GM12878 (cell line): ENCODE measurements around the gene ITPKB.
A peak's percentile ranks its signal among the peaks of the same experiment; 100 is the strongest.

Experiments used
- CTCF ChIP-seq, 3 experiments: IDR thresholded peaks in 2 of 3; conservative IDR thresholded peaks in 1 of 3; 2 replicates each; pipeline ENCODE4 v1.5.1; 2011; ENCODE audit warnings: low read depth in 3 of 3, low read length in 3 of 3, mild to moderate bottlenecking in 3 of 3, control low read depth in 2 of 3, moderate library complexity in 2 of 3, inconsistent platforms in 1 of 3, mixed read lengths in 1 of 3; ENCODE audit not compliant: control insufficient read depth in 2 of 3, insufficient read depth in 1 of 3; ENCODE audit errors: extremely low read depth in 1 of 3
- EZH2 ChIP-seq: IDR thresholded peaks from 2 replicates; pipeline ENCODE4 v1.6.1; 2012; ENCODE audit warnings: low read depth, mild to moderate bottlenecking, control low read depth, inconsistent platforms, low read length, borderline replicate concordance; ENCODE audit not compliant: control insufficient read depth
- FOXK2 ChIP-seq: fragments of 450-650 bp; IDR thresholded peaks from 2 replicates; pipeline ENCODE4 v1.6.1; 2017; ENCODE audit warnings: mild to moderate bottlenecking, moderate library complexity
- MAX ChIP-seq: IDR thresholded peaks from 2 replicates; pipeline ENCODE4 v1.6.1; 2012; ENCODE audit warnings: low read depth, low read length, improper control_type of control experiment
- NR2C1 ChIP-seq: fragments of 450-650 bp; IDR thresholded peaks from 2 replicates; pipeline ENCODE4 v1.6.1; 2017; ENCODE audit warnings: antibody characterized with exemption, mild to moderate bottlenecking, moderate library complexity
- POLR2A ChIP-seq: IDR thresholded peaks from 2 replicates; pipeline ENCODE4 v1.6.1; 2011; ENCODE audit warnings: low read depth, mild to moderate bottlenecking, low read length
- POLR2AphosphoS5 ChIP-seq: IDR thresholded peaks from 2 replicates; pipeline ENCODE4 v1.6.1; 2011; ENCODE audit warnings: mild to moderate bottlenecking, low read length, inconsistent platforms
- SREBF2 ChIP-seq: IDR thresholded peaks from 2 replicates; pipeline ENCODE4 v1.6.1; 2012; ENCODE audit warnings: mild to moderate bottlenecking, low read length
- USF2 ChIP-seq: IDR thresholded peaks from 2 replicates; pipeline ENCODE4 v1.6.1; 2011; ENCODE audit warnings: low read depth, low read length, improper control_type of control experiment, borderline replicate concordance

- TF ChIP-seq POLR2AphosphoS5 (no peak), MAX (no peak), POLR2A (peak; percentile 49), NR2C1 (no peak), EZH2 (no peak), CTCF (IDR thresholded peaks at IDR 0.05 in 2 of 3, conservative IDR thresholded peaks at IDR 0.05 in 1 of 3; ENCODE audit: control insufficient read depth in 2 of 3, extremely low read depth in 1 of 3, insufficient read depth in 1 of 3, low read depth in 3 of 3, low read length in 3 of 3) (no peak), USF2 (no peak), SREBF2 (no peak), FOXK2 (no peak)
Measured at GRCh38 chr1:226712742-226713419, 26.2 kb downstream of the ITPKB start.
